Sigmoid colon (tissue), 4 donors: ENCODE measurements around the gene CXorf38.

Source experiments
- CTCF ChIP-seq, 4 experiments: fragments of 450-650 bp in 3 of 4; fragments of 200-600 bp in 1 of 4; IDR thresholded peaks; one replicate each; pipeline ENCODE4 v1.5.1; 2016 to 2019; ENCODE audit warnings: antibody characterized with exemption in 4 of 4, mild to moderate bottlenecking in 3 of 4, moderate library complexity in 2 of 4
- EP300 ChIP-seq, 4 donors: sonication (generic); formaldehyde crosslinking; IDR thresholded peaks; one replicate each; pipeline ENCODE4 v1.6.1; 2017; ENCODE audit warnings: antibody characterized with exemption in 4 of 4
- POLR2A ChIP-seq, 2 donors: fragments of 450-650 bp; IDR thresholded peaks; one replicate each; pipeline ENCODE4 v1.6.1; 2016; ENCODE audit warnings: antibody characterized with exemption in 2 of 2, mild to moderate bottlenecking in 2 of 2, moderate library complexity in 2 of 2
- POLR2AphosphoS5 ChIP-seq, 4 donors: sonication (generic); formaldehyde crosslinking; IDR thresholded peaks; one replicate each; pipeline ENCODE4 v1.6.1; 2017; ENCODE audit warnings: antibody characterized with exemption in 4 of 4

DNA sequence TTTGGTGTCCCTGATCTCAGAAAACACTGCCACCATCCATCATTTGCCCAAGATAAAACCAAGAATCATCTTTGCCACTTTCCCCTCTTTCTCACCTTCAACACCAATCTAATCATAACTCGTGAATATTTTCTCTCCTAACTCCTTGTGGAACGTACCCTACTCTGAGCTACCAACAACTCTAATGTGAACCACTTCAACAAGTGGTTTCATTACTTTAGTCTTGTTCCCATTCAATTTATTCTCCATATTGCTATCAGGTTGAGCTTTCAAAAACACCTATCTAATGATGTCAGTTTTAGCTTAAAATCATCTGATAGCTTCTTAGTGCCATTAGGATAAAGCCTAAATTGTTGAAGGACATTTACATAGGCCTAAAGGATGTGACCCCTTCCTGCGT lies 39.8 kb upstream of the CXorf38 start:
- no peak for TF ChIP-seq CTCF (IDR thresholded peaks at IDR 0.05)
- TF ChIP-seq POLR2A (IDR thresholded peaks at IDR 0.05): no peak
- no peak for TF ChIP-seq POLR2AphosphoS5 (IDR thresholded peaks at IDR 0.05)
- no peak for TF ChIP-seq EP300 (IDR thresholded peaks at IDR 0.05)
